Muscle of leg (tissue), 16 donors: ENCODE results near the gene GPR162. TPM values are rescaled to one million over a fixed set of nuclear protein-coding genes. Genes with fewer than 3 reads are reported as not detected.

Experiments used
- DNase-seq: peaks from one replicate; pipeline ENCODE4 v3.0.0; 2013
- H3K27ac ChIP-seq: one replicate; pipeline ENCODE4 v1.5.1; 2013; ENCODE audit warnings: mild to moderate bottlenecking, low read length, control low read depth
- H3K27me3 ChIP-seq: one replicate; pipeline ENCODE4 v1.6.1; 2013; ENCODE audit warnings: low read length; ENCODE audit not compliant: control insufficient read depth, insufficient read depth
- H3K36me3 ChIP-seq: one replicate; pipeline ENCODE4 v1.6.1; 2013; ENCODE audit warnings: low read length; ENCODE audit not compliant: control insufficient read depth, insufficient read depth
- H3K4me1 ChIP-seq: one replicate; pipeline ENCODE4 v1.6.1; 2013; ENCODE audit warnings: low read length; ENCODE audit not compliant: control insufficient read depth, insufficient read depth
- H3K4me3 ChIP-seq: one replicate; pipeline ENCODE4 v1.5.1; 2013; ENCODE audit warnings: low read length, control low read depth
- H3K9me3 ChIP-seq: replicated peaks from 2 replicates; pipeline ENCODE4 v1.6.1; 2013; ENCODE audit warnings: low read depth, low read length; ENCODE audit not compliant: control insufficient read depth
- WGBS: methylation state at CpG from one replicate; pipeline ENCODE4 v1.1.5; 2013; ENCODE audit warnings: missing lambda C conversion rate; ENCODE audit not compliant: insufficient coverage; 5-methylcytosine and 5-hydroxymethylcytosine counted together
- long read RNA-seq, 11 donors: transcript quantifications; one replicate each; lab custom pipeline, GENCODE V29; 2026
- polyA plus RNA-seq, 8 donors: library from polyadenylated mRNA; unstranded; fragments of 120-200 nt; gene quantifications; one replicate each; pipeline versions ENCODE4 v1.2.1 to v1.2.3, GENCODE V29; 2013; ENCODE audit warnings: inconsistent platforms in 1 of 8, low replicate concordance in 1 of 8; ENCODE audit not compliant: insufficient read length in 8 of 8, insufficient read depth in 1 of 8
- total RNA-seq: library from RNA; stranded (reverse); fragments of 120-200 nt; gene quantifications from one replicate; pipeline ENCODE4 v1.2.4, GENCODE V29; 2013

Gene GPR162
- total RNA-seq (11.3 TPM), polyA plus RNA-seq (10 to 100 TPM; 16.3 to 27.3 (median 20.6) TPM)
- long read RNA-seq, donor 1, partial matches to known transcripts: 0 of 1 reads
- long read RNA-seq, donor 1, other reads (novel, unspliced or antisense): 0 of 1 reads
- long read RNA-seq, donor 2: 0 reads
- long read RNA-seq, donor 3, partial matches to known transcripts: 0 of 2 reads
- long read RNA-seq, donor 3, other reads (novel, unspliced or antisense): 0 of 2 reads
- long read RNA-seq, donor 4, partial matches to known transcripts: 0 of 2 reads
- long read RNA-seq, donor 4, other reads (novel, unspliced or antisense): 0 of 2 reads
- long read RNA-seq, donor 5, partial matches to known transcripts: 0 of 5 reads
- long read RNA-seq, donor 5, other reads (novel, unspliced or antisense): 0 of 5 reads
- long read RNA-seq, donor 6, partial matches to known transcripts: 0 of 3 reads
- long read RNA-seq, donor 6, other reads (novel, unspliced or antisense): 0 of 3 reads
- long read RNA-seq, donor 7, partial matches to known transcripts: 0 of 4 reads
- long read RNA-seq, donor 7, other reads (novel, unspliced or antisense): 0 of 4 reads
- long read RNA-seq, donor 8, partial matches to known transcripts: 0 of 1 reads
- long read RNA-seq, donor 8, other reads (novel, unspliced or antisense): 0 of 1 reads
- long read RNA-seq, donor 9, partial matches to known transcripts: 0 of 3 reads
- long read RNA-seq, donor 9, other reads (novel, unspliced or antisense): 0 of 3 reads
- long read RNA-seq, donor 10, partial matches to known transcripts: 0 of 1 reads
- long read RNA-seq, donor 10, other reads (novel, unspliced or antisense): 0 of 1 reads
- long read RNA-seq, donor 11, partial matches to known transcripts: 0 of 1 reads
- long read RNA-seq, donor 11, other reads (novel, unspliced or antisense): 0 of 1 reads

- Histone ChIP-seq H3K36me3 (no peaks in the 10 kb centered on the region), H3K4me1 (peaks cover 56% of the 10 kb centered on the region), H3K27me3 (peaks cover 4% of the 10 kb centered on the region), H3K4me3 (peak within 1 kb of the TSS; percentile 54), H3K27ac (peak within 1 kb of the TSS; percentile 52), H3K9me3 (no peaks in the 10 kb centered on the region)
- peak; percentile 58 for DNase-seq
- 0% methylated on average over 12 of the region's 28 CpGs for WGBS
Measured at GRCh38 chr12:6821591-6822425, at the start of gene GPR162. GPR162 (plus strand) TSS chr12:6821821; CDS start chr12:6823899, 2,078 bp downstream.

- H3K27ac ChIP-seq: peak within 1 kb of the TSS; percentile 3
- peaks cover 37% of the 10 kb centered on the region for H3K4me1 ChIP-seq
- H3K36me3 ChIP-seq: peaks cover 45% of the 10 kb centered on the region
- DNase-seq: no peak
- WGBS: 36% methylated on average over 7 of the region's 15 CpGs
- H3K27me3 ChIP-seq: peaks cover 20% of the 10 kb centered on the region
- H3K4me3 ChIP-seq: no peak within 1 kb of the TSS
- no peaks in the 10 kb centered on the region for H3K9me3 ChIP-seq
Measured at GRCh38 chr12:6772331-6772695, 49.3 kb upstream of the GPR162 start, which contains the start of gene LAG3. LAG3 (plus strand) TSS chr12:6772520; CDS start chr12:6772853, 333 bp downstream.

- Histone ChIP-seq H3K4me1 (peaks cover 37% of the 10 kb centered on the region), H3K27me3 (peaks cover 20% of the 10 kb centered on the region), H3K27ac (no peak overlapping the region), H3K36me3 (peaks cover 42% of the 10 kb centered on the region), H3K4me3 (no peak overlapping the region), H3K9me3 (no peaks in the 10 kb centered on the region)
- no peak for DNase-seq
- 53% methylated on average over 12 of the region's 21 CpGs for WGBS
Measured at GRCh38 chr12:6772726-6773589, 48.7 kb upstream of the GPR162 start.

- peaks cover 39% of the 10 kb centered on the region for H3K36me3 ChIP-seq
- 13% methylated on average over 42 of the region's 60 CpGs for WGBS
- no peaks in the 10 kb centered on the region for H3K9me3 ChIP-seq
- peaks cover 37% of the 10 kb centered on the region for H3K4me1 ChIP-seq
- peak overlapping the region; percentile 3 for H3K27ac ChIP-seq
- H3K27me3 ChIP-seq: peaks cover 18% of the 10 kb centered on the region
- no peak for DNase-seq
- H3K4me3 ChIP-seq: no peak overlapping the region
Measured at GRCh38 chr12:6773590-6774351, 47.9 kb upstream of the GPR162 start.

GRCh38 chr12:6774499-6775062 is 47.0 kb upstream of the GPR162 start:
- Histone ChIP-seq H3K4me3 (no peak overlapping the region), H3K4me1 (peaks cover 36% of the 10 kb centered on the region), H3K27ac (no peak overlapping the region), H3K27me3 (peaks cover 18% of the 10 kb centered on the region), H3K36me3 (peaks cover 35% of the 10 kb centered on the region), H3K9me3 (no peaks in the 10 kb centered on the region)
- peak; percentile 65 for DNase-seq
- WGBS: 71% methylated on average over 15 of the region's 15 CpGs

GRCh38 chr12:6775185-6776174 is 46.1 kb upstream of the GPR162 start:
- Histone ChIP-seq H3K4me1 (peaks cover 32% of the 10 kb centered on the region), H3K27me3 (peaks cover 18% of the 10 kb centered on the region), H3K36me3 (peaks cover 26% of the 10 kb centered on the region), H3K9me3 (no peaks in the 10 kb centered on the region), H3K4me3 (no peak overlapping the region), H3K27ac (no peak overlapping the region)
- no peak for DNase-seq
- 79% methylated on average over 2 of the region's 16 CpGs for WGBS

- Histone ChIP-seq H3K4me3 (no peak overlapping the region), H3K27ac (no peak overlapping the region), H3K4me1 (peaks cover 30% of the 10 kb centered on the region), H3K9me3 (no peaks in the 10 kb centered on the region), H3K36me3 (peaks cover 10% of the 10 kb centered on the region), H3K27me3 (peaks cover 18% of the 10 kb centered on the region)
- no peak for DNase-seq
- WGBS: 85% methylated on average over 3 of the region's 5 CpGs
Measured at GRCh38 chr12:6777386-6777785, 44.2 kb upstream of the GPR162 start.

- H3K36me3 ChIP-seq: peaks cover 10% of the 10 kb centered on the region
- peak overlapping the region; percentile 91 for H3K27ac ChIP-seq
- H3K27me3 ChIP-seq: peaks cover 15% of the 10 kb centered on the region
- peak overlapping the region; percentile 38 for H3K4me3 ChIP-seq
- H3K9me3 ChIP-seq: no peaks in the 10 kb centered on the region
- peaks cover 30% of the 10 kb centered on the region for H3K4me1 ChIP-seq
- WGBS: 7% methylated on average over 11 of the region's 14 CpGs
- peak; percentile 74 for DNase-seq
Measured at GRCh38 chr12:6778217-6778573, 43.4 kb upstream of the GPR162 start.
